ENCODE data around the gene OVOL2. TPM values are rescaled to one million over a fixed set of nuclear protein-coding genes. Genes with fewer than 3 reads are reported as not detected.
"Not testable (repeated sequence)": the region's sequence is repeated elsewhere in the genome, so short reads cannot be mapped to it uniquely, and the experiment has no call there.

OVOL2 gene
- total RNA-seq, 2 donors from 2014 or later: 3.6 to 15.8 TPM

- TF ChIP-seq CTCF (IDR thresholded peaks at IDR 0.05): no peak
Observed at GRCh38 chr20:18087054-18087453, 29.3 kb upstream of the OVOL2 start.

GRCh38 chr20:18080836-18081235 lies 23.1 kb upstream of the OVOL2 start:
- DNase-seq; H3K27me3 ChIP-seq; ATAC-seq; H3K36me3 ChIP-seq (replicated peaks in 1 of 2; ENCODE audit: insufficient read depth in 1 of 2, low read depth in 2 of 2); H3K9me3 ChIP-seq; intact Hi-C loops (cut with DNase I); H3K4me1 ChIP-seq; H3K27ac ChIP-seq; H3K4me3 ChIP-seq: not testable (repeated sequence)
- 84 to 86% methylated on average over 9 of the region's 9 CpGs for WGBS, 2 donors

More at GRCh38 chr20:18087054-18087453, 29.3 kb upstream of the OVOL2 start:
- H3K36me3 ChIP-seq (replicated peaks in 1 of 2; ENCODE audit: insufficient read depth in 1 of 2, low read depth in 2 of 2): no peaks in the 10 kb centered on the region
- WGBS, 2 donors: 65 to 82% methylated on average over 6 of the region's 6 CpGs
- no peak overlapping the region for H3K4me3 ChIP-seq
- ATAC-seq (no peak), DNase-seq (no peak)
- H3K9me3 ChIP-seq: no peaks in the 10 kb centered on the region
- intact Hi-C loops (cut with DNase I): no loop called here
- no peaks in the 10 kb centered on the region for H3K4me1 ChIP-seq
- H3K27ac ChIP-seq: no peak overlapping the region
- no peaks in the 10 kb centered on the region for H3K27me3 ChIP-seq

- Histone ChIP-seq H3K4me3 (no peak overlapping the region), H3K36me3 (replicated peaks in 1 of 2; ENCODE audit: insufficient read depth in 1 of 2, low read depth in 2 of 2) (no peaks in the 10 kb centered on the region), H3K4me1 (no peaks in the 10 kb centered on the region), H3K9me3 (no peaks in the 10 kb centered on the region), H3K27ac (no peak overlapping the region), H3K27me3 (no peaks in the 10 kb centered on the region)
- no peak for ATAC-seq
- TF ChIP-seq CTCF (IDR thresholded peaks at IDR 0.05): no peak
- TF ChIP-seq POLR2A (IDR thresholded peaks at IDR 0.05): no peak
- no peak for DNase-seq
- intact Hi-C loops (cut with DNase I): no loop called here
- WGBS, 2 donors: 72 to 75% methylated on average over 10 of the region's 10 CpGs
Observed at GRCh38 chr20:18079756-18080353, 22.1 kb upstream of the OVOL2 start.

GRCh38 chr20:18077157-18077556 lies 19.4 kb upstream of the OVOL2 start:
- Histone ChIP-seq H3K36me3 (replicated peaks in 1 of 2; ENCODE audit: insufficient read depth in 1 of 2, low read depth in 2 of 2) (no peaks in the 10 kb centered on the region), H3K9me3 (no peaks in the 10 kb centered on the region), H3K27me3 (no peaks in the 10 kb centered on the region), H3K4me1 (no peaks in the 10 kb centered on the region), H3K4me3 (no peak overlapping the region), H3K27ac (no peak overlapping the region)
- ATAC-seq: no peak
- TF ChIP-seq POLR2A (IDR thresholded peaks at IDR 0.05): no peak
- TF ChIP-seq CTCF (IDR thresholded peaks at IDR 0.05): no peak
- WGBS, 2 donors: 76 to 80% methylated on average over 4 of the region's 4 CpGs
- intact Hi-C loops (cut with DNase I): no loop called here
- DNase-seq: no peak

GRCh38 chr20:18072532-18072931 lies 14.8 kb upstream of the OVOL2 start:
- TF ChIP-seq POLR2A (IDR thresholded peaks at IDR 0.05) (no peak), CTCF (IDR thresholded peaks at IDR 0.05) (no peak)
- DNase-seq: no peak
- 83 to 85% methylated on average over 7 of the region's 7 CpGs for WGBS, 2 donors
- H3K36me3 ChIP-seq (replicated peaks in 1 of 2; ENCODE audit: insufficient read depth in 1 of 2, low read depth in 2 of 2): no peaks in the 10 kb centered on the region
- intact Hi-C loops (cut with DNase I): no loop called here
- ATAC-seq: no peak
- no peak overlapping the region for H3K4me3 ChIP-seq
- H3K27ac ChIP-seq: no peak overlapping the region
- H3K4me1 ChIP-seq: no peaks in the 10 kb centered on the region
- H3K9me3 ChIP-seq: no peaks in the 10 kb centered on the region
- H3K27me3 ChIP-seq: no peaks in the 10 kb centered on the region
